HepG2 (cell line): ENCODE results near the gene F13B. TPM values are rescaled to one million over a fixed set of nuclear protein-coding genes. Genes with fewer than 3 reads are reported as not detected.
"Not testable (repeated sequence)": the region's sequence is repeated elsewhere in the genome, so short reads cannot be mapped to it uniquely, and the experiment has no call there.

Experiments
- FOXO1 ChIP-seq: sonication (generic); formaldehyde crosslinking; IDR thresholded peaks from 2 replicates; pipeline ENCODE4 v1.4.0; 2020; ENCODE audit warnings: missing genetic modification reagents
- KAT7 ChIP-seq: IDR thresholded peaks from 2 replicates; pipeline ENCODE4 v1.6.1; 2018; ENCODE audit warnings: borderline replicate concordance, missing compliant biosample characterization
- KAT8 ChIP-seq: IDR thresholded peaks from 2 replicates; pipeline ENCODE4 v1.6.1; 2016; ENCODE audit warnings: missing genetic modification reagents, missing compliant biosample characterization
- REPIN1 ChIP-seq: sonication (generic); formaldehyde crosslinking; IDR thresholded peaks from 2 replicates; pipeline ENCODE4 v1.8.0; 2022; ENCODE audit warnings: missing genetic modification reagents, low read depth, mild to moderate bottlenecking, borderline replicate concordance
- STAG1 ChIP-seq: sonication (generic); formaldehyde crosslinking; IDR thresholded peaks from 2 replicates; pipeline ENCODE4 v1.4.0; 2020; ENCODE audit warnings: missing genetic modification reagents
- TEAD3 ChIP-seq: optimal IDR thresholded peaks from 2 replicates; pipeline ENCODE3; 2016; ENCODE audit warnings: borderline replicate concordance
- ZBTB40 ChIP-seq, 2 experiments: fragments of 450-650 bp in 1 of 2; sonication (generic) in 1 of 2; formaldehyde crosslinking in 1 of 2; IDR thresholded peaks; 2 replicates each; pipeline versions ENCODE4 v1.6.1 to v1.8.0; 2016 to 2022; ENCODE audit warnings: antibody characterized with exemption in 1 of 2, mild to moderate bottlenecking in 1 of 2, missing genetic modification reagents in 1 of 2
- ZMYM3 ChIP-seq: sonication (generic); formaldehyde crosslinking; IDR thresholded peaks from 2 replicates; pipeline ENCODE4 v1.5.1; 2020; ENCODE audit warnings: mild to moderate bottlenecking, missing genetic modification reagents
- polyA plus RNA-seq, 8 experiments: library from polyadenylated mRNA; depleted of rRNA in 3 of 8; stranded (reverse) in 7 of 8; unstranded in 1 of 8; fragments of >200 nt; fragmentation: Illumina TruSeq in 4 of 8; extraction: Trizol in 4 of 8; gene quantifications; 2 replicates each; pipeline versions ENCODE4 v1.2.1 to v1.2.3, GENCODE V29; 2011 to 2016; ENCODE audit warnings: low read depth in 4 of 8, missing spikeins in 1 of 8, mixed read lengths in 1 of 8; ENCODE audit not compliant: insufficient read depth in 1 of 8
- total RNA-seq, 5 experiments: library from RNA; depleted of rRNA; stranded (reverse); fragments of >200 nt; fragmentation: Illumina TruSeq; extraction: Trizol; gene quantifications; 2 replicates each; pipeline ENCODE4 v1.2.3, GENCODE V29; 2016; ENCODE audit warnings: low read depth in 1 of 5

The F13B gene
- total and polyA plus RNA-seq, 2 of the 13 experiments (the other 11 are each of a cell fraction or from before 2014, with no cell fraction given) = 0.41 to 2.7 TPM

GRCh38 chr1:196991919-196992651 lies 75.0 kb downstream of the F13B start (continued):
- TF ChIP-seq ZBTB40 (IDR thresholded peaks at IDR 0.05) = not testable (repeated sequence)
- TF ChIP-seq ZBTB40 (CRISPR knock-in tag; IDR thresholded peaks at IDR 0.05) (peak; percentile 63; the same call in 1 of the 2 replicates), STAG1 (CRISPR knock-in tag) (0 out of 2 replicates have a peak, but pooled peaks have one; percentile 18), KAT8 (CRISPR knock-in tag) (peak; percentile 49; the same call in 1 of the 2 replicates), ZMYM3 (CRISPR knock-in tag) (peak; percentile 79), FOXO1 (peak; percentile 79), REPIN1 (CRISPR knock-in tag) (peak; percentile 65; the same call in 1 of the 2 replicates), KAT7 (CRISPR knock-in tag) (peak; percentile 69; the same call in 1 of the 2 replicates), TEAD3 (peak; percentile 55)

Other genes starting within 250 kb of the F13B start
- gene CFHR1, start 247.5 kb downstream of the F13B start, total RNA-seq (2016; rRNA removed; fragmentation: Illumina TruSeq; extraction: Trizol) = not detected in 2 replicates
- gene CFHR1, start 247.5 kb downstream of the F13B start, polyA plus RNA-seq (2011; rRNA removed) = not detected in 2 replicates
- not detected in 2 replicates for gene CFHR4, start 179.2 kb downstream of the F13B start, total RNA-seq (2016; rRNA removed; fragmentation: Illumina TruSeq; extraction: Trizol)
- gene CFHR4, start 179.2 kb downstream of the F13B start, polyA plus RNA-seq (2011; rRNA removed) = not detected in 2 replicates
- not detected in 2 replicates for gene CFHR2, start 123.5 kb downstream of the F13B start, total RNA-seq (2016; rRNA removed; fragmentation: Illumina TruSeq; extraction: Trizol)
- gene CFHR2, start 123.5 kb downstream of the F13B start, polyA plus RNA-seq (2011; rRNA removed) = 0.08 TPM in 1 of 2 replicates, not detected in the other
- not detected in 2 replicates for gene CFHR5, start 89.7 kb downstream of the F13B start, total RNA-seq (2016; rRNA removed; fragmentation: Illumina TruSeq; extraction: Trizol)
- gene CFHR5, start 89.7 kb downstream of the F13B start, polyA plus RNA-seq (2011; rRNA removed) = not detected in 2 replicates
- 29.1 and 35.8 TPM in 2 replicates for gene ASPM, start 79.4 kb upstream of the F13B start, total RNA-seq (2016; rRNA removed; fragmentation: Illumina TruSeq; extraction: Trizol)
- 4.2 and 7.7 TPM in 2 replicates for gene ASPM, start 79.4 kb upstream of the F13B start, polyA plus RNA-seq (2011; rRNA removed)
- gene ZBTB41, start 134.0 kb upstream of the F13B start, total RNA-seq (2016; rRNA removed; fragmentation: Illumina TruSeq; extraction: Trizol) = 6.3 and 10.7 TPM in 2 replicates
- 1.2 and 1.6 TPM in 2 replicates for gene ZBTB41, start 134.0 kb upstream of the F13B start, polyA plus RNA-seq (2011; rRNA removed)
- gene CRB1, start 201.0 kb upstream of the F13B start, total RNA-seq (2016; rRNA removed; fragmentation: Illumina TruSeq; extraction: Trizol) = not detected in 2 replicates
- gene CRB1, start 201.0 kb upstream of the F13B start, polyA plus RNA-seq (2011; rRNA removed) = 0.01 TPM in 1 of 2 replicates, not detected in the other